Stimulated activated CD4-positive, alpha-beta T cell treated with anti-CD3 and anti-CD28 coated beads, Interleukin-15, amount 100 ng/mL, for 1 hour (primary cell): ENCODE measurements around the gene ING2.
A peak's percentile ranks its signal among the peaks of the same experiment; 100 is the strongest.
"Not testable (repeated sequence)": the region's sequence is repeated elsewhere in the genome, so short reads cannot be mapped to it uniquely, and the experiment has no call there.

Experiments
- DNase-seq, 2 donors: peaks; one replicate each; pipeline ENCODE4 v3.0.0-alpha.2; 2020; ENCODE audit warnings: low read depth in 1 of 2, low spot score in 1 of 2

The ING2 gene, protein sequence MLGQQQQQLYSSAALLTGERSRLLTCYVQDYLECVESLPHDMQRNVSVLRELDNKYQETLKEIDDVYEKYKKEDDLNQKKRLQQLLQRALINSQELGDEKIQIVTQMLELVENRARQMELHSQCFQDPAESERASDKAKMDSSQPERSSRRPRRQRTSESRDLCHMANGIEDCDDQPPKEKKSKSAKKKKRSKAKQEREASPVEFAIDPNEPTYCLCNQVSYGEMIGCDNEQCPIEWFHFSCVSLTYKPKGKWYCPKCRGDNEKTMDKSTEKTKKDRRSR

DNA sequence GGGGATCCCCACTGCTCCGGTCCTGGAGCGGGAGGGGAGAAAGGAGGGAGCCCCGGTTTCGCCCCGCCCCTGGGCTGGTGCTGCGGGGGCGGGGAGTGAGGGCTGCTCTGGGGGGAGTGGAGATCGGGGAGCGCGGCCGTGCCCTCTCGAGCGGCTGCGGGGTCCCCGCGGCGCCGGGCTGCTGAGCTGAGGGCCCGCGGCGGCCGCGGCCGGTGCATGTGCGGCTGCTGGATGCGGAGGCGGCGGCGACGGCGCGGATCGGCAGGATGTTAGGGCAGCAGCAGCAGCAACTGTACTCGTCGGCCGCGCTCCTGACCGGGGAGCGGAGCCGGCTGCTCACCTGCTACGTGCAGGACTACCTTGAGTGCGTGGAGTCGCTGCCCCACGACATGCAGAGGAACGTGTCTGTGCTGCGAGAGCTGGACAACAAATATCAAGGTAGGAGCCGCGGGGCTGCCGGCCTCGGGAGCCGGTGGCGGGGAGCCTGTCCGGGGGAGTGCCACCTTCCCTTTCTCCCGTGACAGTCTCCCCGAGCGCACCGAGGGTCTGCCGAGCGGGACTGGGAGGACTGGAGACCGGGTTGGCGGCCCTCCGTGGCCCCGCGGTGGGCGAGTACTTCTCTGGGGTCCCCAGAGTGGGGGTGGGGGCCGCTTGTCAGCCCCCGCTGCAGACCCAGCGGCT lies at the start of gene ING2:
ING2 (plus strand) TSS at position 129 of the 681 bp plus-strand sequence; CDS start at position 267, 138 bp downstream.
- DNase-seq = peak in 1 of 2 donors; percentile 13

DNA sequence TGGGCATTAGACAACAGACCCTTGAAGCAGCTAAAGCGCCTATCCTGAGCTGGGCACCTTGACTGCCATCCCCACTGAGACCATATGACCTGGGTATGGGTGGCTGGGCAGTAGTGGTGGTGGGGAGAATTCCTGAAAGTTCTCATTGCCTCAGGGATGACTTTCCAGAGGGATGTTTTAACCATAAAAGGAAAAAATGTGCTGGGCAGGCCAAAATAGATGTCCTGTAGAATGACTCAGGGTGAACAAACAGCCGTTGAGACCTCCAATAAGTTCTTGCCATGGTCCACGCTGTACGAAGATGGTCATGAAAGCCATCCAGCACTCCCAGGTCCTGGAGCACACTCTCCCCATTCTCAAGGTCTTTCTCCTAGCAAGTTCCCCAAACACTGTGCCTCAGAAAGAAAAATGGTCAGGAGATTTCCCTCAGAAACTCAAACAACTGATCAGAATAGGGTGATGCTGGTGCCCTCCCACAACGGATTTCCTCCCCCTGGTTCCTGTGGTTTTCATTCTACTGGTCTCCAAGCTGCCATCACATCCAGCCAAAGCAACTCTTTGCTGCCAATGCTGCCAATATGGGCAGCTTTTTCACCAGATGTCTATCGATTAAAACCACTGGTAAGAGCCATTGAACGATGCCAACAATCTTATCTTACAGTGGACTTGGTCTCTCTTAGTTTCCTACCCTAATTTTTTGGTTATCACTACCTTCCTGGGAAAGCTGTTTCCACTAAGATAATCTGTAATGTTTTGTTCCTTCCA lies 49.2 kb upstream of the ING2 start:
- no peak for DNase-seq

DNA sequence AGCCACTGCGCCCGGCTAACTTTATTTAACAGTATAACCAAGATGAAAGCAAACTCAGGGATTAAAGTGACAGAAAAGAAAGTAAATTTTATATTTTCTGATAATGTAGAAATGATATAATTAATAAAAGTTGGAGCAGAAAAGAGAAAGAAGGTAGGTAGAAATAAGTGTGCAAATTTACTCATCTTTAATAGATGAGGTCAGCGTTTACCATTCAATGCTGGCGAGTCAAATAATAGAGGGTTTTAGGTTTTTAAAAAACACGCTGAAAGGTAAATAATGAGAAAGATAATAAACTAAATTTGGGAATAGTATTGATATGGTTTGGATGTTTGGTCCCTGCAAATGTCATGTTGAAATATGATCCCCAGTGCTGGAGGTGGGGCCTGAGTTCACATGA lies 46.9 kb upstream of the ING2 start:
- DNase-seq = no peak

DNA sequence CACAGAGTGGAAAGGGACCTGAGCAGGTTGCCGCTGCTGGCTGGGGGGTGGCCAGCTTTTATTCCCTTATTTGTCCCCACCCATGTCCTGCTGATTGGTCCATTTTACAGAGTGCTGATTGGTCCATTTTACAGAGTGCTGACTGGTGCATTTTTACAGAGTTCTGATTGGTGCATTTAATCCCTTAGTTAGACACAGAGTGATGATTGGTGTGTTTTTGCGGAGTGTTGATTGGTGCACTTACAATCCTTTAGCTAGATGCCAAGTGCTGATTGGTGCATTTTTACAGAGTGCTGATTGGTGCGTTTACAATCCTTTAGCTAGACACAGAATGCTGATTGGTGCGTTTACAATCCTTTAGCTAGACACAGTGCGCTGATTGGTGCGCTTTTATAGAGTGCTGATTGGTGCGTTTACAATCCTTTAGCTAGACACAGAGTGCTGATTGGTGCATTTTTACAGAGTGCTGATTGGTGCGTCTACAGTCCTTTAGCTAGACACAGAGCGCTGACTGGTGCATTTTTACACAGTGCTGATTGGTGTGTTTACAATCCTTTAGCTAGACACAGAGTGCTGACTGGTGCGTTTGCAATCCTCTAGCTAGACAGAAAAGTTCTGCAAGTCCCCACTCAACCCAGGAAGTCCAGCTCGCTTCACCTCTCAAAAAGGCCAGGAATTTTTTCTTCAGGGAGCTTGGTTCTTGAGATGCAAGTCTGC lies 40.8 kb upstream of the ING2 start:
- not testable (repeated sequence) for DNase-seq

DNA sequence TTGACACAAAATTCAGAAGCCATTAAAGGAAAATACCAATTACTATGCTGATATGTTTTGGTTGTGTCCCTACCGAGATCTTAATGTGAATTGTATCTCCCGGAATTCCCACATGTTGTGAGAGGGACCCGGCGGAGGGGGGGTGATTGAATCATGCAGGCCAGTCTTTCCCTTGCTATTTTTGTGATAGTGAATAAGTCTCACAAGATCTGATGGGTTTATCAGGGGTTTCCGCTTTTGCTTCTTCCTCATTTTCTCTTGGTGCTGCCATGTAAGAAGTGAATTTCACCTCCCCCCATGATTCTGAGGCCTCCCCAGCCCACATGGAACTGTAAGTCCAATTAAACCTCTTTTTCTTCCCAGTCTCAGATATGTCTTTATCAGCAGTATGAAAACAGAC lies 39.0 kb upstream of the ING2 start:
- DNase-seq = not testable (repeated sequence)

DNA sequence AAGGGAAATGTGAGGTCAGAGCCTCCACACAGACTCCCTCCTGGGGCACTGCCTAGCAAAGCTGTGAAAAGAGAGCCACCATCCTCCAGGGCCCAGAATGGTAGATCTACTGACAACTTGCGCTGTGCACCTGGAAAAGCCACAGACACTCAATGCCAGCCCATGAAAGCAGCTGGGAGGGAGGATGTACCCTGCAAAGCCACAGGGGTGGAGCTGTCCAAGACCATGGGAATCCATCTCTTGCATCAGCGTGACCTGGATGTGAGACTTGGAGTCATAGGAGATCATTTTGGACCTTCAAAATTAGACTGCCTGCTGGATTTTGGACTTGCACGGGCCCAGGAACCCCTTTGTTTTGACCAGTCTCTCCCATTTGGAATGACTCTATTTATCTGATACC lies 37.6 kb upstream of the ING2 start:
- no peak for DNase-seq

DNA sequence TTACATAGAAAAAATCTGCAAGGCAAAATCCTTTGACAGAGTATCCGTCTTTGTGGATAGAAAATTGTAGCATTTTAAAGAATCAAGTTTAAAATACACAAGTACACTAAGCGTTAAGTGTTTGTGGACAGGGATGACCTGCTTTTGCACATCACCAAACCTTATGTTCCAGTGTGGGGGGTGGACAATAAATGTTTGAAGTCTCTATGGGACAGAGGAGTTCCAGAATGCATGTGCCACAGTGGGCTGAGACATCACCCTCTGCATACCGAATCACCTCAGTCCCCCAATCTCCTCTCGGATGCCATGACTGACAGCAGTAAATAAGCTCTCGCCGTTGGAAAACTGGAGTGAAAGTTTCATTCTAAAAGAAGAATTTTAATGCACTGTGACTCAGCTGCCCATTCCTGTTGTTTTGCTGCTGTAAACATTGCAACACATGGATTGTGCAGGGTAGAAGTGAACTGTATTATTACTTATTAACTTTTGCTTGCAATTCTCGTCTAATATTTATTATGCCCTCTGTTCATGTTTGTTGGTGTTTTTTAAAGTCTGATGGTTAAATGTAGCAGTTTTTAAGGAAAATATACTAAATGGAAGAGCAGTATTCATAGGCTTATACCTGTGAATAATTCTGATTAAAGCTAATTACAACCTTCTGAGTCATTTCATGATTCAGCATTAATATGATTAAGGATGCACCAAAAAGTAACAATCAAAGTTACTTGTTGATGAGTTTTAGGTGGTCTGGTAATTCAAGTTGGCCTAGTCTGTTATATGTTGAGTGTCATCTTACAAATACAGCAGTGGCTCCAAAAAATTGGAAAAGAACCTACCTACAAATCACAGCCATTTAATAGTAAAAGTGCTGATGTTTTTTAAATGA lies 36.4 kb upstream of the ING2 start:
- no peak for DNase-seq

DNA sequence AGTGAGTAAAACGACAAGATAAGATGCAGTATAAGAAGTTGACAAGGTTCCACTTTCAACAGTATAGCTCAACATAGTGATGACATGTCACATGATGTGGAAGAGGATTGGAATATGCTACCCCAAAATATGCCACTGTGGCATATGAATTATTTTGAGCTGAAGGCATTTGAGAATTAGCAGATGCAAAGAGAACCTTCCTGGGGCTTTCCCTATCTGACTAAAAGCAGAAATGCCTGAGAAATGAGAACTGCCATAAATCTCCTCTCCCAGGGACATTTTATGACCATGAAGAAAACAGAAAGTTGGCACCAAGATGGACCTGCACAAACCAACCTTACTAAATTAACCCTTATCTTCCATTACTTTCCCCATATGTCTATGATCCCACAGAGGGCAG lies 35.6 kb upstream of the ING2 start:
- DNase-seq = no peak

DNA sequence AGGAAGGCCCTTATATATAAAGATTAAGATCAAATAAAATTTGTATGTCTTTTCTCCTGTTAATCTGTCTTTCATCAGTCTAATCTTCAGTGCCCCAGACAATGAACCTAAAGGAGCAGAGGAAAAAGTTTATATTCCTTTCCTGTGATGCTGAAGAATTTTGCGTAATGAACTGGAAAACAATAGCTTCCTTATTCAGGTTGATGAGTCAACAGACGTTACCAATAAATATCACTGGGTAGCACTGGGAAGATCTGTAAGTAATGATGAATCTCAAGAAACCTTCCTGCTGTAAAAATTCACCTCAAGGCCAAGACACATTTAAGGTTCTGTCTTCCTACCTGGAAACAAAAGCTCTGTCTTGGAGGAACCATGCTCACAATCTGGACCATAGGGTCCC lies 34.9 kb upstream of the ING2 start:
- no peak for DNase-seq

DNA sequence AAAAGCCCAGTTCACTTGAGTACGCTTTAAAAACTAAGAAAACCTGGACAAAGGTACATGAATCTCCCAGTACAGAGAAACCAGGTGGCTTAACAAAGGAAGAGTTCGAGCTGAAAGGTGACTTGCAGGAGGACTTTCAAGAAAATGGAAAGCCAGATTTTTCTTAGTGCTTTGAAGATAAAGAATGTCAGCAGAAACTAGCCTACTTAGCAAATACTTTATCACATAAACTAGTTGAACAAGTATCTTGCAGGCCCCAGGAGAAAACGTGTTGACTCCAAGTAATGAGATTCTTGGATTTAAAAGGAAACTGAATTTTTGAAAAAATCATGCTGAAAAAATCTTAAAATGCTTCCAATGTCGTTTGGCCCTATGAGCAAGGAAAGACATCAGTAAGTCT lies 34.0 kb upstream of the ING2 start:
- no peak for DNase-seq

DNA sequence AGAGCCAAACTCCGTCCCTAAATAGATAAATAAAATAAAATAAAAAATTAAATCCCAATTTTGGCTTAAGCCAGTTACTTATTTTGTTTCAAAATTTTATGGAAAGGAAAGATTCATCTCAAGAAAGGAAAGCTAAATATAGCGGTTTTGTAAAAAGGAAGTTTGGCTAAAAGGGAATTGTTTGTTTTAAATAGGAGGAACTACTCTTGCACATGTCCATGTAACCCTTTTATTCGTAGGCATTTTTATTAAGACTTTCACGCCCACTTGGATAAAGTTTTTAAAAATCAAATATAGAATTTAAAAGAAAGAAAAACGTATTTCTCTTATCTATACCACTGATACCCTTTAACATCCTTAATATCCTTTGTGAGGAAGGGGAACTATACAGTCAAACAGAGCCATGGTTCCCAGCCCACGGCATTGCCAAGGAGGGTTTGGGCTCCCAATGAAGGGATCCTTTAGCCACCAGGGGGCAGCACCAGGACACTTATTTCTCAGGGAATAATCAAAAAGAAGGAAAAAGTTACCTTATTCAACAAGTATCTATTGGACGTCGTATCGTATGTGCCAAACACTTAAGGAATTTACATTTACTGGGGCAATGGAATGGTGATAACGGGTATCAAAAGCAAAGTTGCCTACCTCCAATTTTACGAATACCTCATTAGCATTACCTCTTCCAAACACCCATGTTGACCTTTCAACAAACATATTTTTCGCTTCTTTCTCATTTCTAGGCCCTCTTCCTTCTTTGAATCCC lies 32.7 kb upstream of the ING2 start:
- peak; percentile 57 to 64 for DNase-seq

DNA sequence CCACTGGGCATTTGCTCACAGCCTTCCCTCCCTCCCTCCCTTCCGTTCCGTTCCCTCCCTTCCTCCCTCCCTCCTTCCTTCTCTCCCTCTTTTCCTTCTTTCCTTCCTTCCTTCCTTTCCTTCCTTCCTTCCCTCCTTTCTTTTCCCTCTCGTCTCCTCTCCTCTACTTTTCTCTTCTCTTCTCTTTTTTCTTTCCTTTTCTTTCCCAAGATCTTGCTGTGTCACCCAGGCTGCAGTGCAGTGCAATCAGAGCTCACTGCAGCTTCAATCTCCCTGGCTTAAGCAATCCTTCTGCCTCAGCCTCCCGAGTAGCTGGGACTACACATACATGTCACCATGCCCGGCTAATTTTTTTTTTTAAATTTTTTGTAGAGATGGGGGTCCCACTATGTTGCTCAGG lies 26.7 kb upstream of the ING2 start:
- DNase-seq = no peak

DNA sequence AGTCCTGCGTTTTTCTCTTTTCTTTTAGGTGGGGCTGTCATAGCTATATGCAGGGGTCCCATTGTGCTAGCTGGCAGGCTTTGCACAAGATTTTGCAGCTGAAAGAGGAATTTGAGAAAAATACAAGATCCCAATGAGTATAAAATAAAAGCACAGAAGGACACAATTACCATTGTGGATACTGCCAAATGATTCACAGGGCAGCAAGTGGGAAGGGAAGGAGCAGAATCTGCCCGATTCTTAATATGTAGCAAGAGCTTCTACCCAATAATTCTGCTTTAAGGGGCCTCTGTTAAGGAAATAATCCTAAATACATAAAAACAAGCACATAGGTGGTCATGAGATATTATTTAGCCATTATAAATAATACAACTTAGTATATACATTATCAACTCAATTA lies 25.9 kb upstream of the ING2 start:
- DNase-seq = no peak

DNA sequence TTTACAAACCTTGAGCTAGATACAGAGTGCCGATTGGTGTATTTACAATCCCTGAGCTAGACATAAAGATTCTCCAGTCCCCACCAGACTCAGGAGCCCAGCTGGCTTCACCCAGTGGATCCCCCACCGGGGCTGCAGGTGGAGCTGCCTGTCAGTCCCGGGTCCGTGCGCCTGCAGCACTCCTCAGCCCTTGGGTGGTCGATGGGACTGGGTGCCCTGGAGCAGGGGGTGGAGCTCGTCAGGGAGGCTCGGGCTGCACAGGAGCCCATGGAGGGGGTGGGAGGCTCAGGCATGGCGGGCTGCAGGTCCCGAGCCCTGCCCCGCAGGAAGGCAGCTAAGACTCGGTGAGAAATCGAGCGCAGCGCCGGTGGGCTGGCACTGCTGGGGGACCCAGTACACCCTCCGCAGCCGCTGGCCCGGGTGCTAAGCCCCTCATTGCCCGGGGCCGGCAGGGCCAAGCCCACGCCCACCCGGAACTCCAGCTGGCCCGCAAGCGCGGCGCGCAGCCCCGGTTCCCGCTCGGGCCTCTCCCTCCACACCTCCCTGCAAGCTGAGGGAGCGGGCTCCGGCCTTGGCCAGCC lies 22.3 kb upstream of the ING2 start:
- not testable (repeated sequence) for DNase-seq

DNA sequence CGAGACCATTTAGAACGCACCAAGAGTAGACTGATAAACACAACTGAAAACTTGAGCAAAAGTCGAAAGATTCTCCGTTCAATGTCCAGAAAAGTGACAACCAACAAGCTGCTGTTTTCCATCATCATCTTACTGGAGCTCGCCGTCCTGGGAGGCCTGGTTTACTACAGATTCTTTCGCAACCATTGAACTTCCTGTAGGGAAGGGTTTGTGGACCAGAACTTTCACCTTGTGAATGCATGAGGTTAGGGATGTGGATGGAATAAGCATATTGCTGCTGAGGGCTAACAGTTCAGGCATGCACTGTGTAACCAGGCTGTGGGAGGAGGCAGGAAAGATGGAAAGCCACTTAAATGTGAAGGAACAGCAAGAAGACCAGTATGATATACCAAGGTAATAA lies 20.9 kb upstream of the ING2 start:
- DNase-seq = no peak

DNA sequence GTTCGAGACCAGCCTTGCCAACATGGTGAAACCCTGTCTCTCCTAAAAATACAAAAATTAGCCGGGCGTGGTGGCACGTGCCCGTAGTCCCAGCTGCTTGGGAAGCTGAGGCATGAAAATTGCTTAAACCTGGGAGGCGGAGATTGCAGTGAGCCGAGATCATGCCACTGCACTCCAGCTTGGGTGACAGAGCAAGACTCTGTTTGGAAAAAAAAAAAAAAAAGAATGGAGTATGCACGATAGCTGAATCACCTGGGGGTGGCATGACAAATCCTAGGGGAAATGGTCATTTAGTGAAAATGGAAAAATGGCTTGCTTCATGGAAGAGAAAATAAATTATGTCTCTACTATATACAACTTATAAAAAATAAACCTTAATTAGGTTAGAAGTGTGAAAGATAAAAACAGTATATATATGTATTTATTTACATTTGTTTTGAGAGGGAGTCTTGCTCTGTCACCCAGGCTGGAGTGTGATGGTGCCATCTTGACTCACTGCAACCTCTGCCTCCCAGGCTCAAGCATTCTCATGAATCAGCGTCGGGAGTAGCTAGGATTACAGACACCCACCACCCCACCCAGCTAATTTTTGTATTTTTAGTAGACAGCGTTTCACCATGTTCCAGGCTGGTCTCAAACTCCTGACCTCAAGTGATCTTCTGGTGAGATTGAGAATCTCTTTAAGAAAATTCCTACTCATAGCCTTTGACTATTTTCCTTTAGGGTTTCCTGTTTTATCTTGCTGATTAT lies 19.3 kb upstream of the ING2 start:
- DNase-seq = no peak

DNA sequence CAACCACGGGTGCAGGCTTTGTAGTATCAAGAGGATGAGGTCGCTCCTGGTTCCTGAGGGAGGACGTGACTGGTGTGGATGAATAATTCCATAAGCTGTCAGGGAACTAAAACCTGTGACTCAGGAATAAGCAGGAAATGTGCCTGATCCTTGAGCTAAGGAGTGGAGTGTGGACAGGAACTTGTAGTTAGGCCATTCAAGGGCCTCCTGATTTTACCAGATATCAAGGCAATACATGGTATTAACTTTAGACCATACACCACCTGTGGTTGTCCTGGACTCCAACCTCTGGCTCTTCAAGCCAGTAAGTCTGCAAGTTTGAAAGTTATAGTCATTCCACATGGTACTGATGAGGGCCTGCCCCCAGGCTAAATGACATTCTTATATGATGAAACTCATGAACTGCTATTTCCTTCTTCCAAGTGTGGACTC lies 12.1 kb upstream of the ING2 start:
- no peak for DNase-seq

DNA sequence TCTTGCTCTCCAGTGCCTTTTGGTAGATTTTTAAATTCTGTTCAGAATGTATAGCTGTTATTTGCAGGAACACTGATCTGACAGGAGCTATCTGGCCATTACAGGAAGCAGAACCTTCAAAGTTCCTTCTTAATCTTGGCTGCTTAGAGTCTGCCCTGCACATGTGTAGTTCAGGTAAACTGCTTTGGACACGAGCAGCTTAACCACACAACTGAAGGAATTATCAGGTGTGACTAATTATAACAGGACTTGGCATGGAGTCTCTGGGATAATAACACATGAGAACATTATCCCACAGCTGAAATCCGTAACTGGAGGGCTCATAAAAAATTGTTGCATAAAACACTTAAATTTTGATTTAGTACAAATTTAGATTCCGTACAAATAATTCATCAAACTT lies 11.6 kb upstream of the ING2 start:
- DNase-seq = no peak

DNA sequence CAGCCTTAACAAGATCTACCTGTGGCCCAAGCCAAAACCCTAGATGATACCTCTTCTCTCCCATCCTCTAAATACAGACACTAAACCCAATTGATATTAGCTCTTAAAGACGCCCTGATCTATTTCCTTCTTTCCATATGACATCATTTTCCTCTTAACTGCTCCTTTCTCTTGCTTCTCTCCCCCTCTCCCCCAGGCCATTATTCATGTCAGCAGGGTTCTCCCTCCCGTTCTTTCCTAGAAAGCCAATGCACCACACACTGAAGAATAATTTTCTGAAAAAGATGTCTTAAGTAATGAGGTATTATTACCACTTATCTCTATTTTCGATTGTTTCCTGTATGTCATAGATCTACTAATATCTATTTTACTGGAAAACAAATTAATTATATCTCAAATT lies 9.7 kb upstream of the ING2 start:
- no peak for DNase-seq
